Central memory CD4-positive, alpha-beta T cell (primary cell): ENCODE results near the gene KCNIP4.

ENCODE experiments used
- DNase-seq: peaks from one replicate; pipeline ENCODE4 v3.0.0; 2022

Gene KCNIP4

GRCh38 chr4:21680326-21680898 is 268.2 kb downstream of the KCNIP4 start:
- no peak for DNase-seq

GRCh38 chr4:21678711-21679110 is 269.9 kb downstream of the KCNIP4 start:
- no peak for DNase-seq

- DNase-seq, result no peak
These were observed 271.4 kb downstream of the KCNIP4 start for GRCh38 chr4:21677173-21677572.

- no peak for DNase-seq
These were observed 284.2 kb downstream of the KCNIP4 start for GRCh38 chr4:21664355-21664754.

GRCh38 chr4:21656832-21657231 is 291.7 kb downstream of the KCNIP4 start:
- DNase-seq, result no peak

GRCh38 chr4:21655031-21655430 is 293.5 kb downstream of the KCNIP4 start:
- DNase-seq, result no peak

- DNase-seq, result no peak
These were observed 295.9 kb downstream of the KCNIP4 start for GRCh38 chr4:21652508-21653231.

- DNase-seq, result no peak
These were observed 299.0 kb downstream of the KCNIP4 start for GRCh38 chr4:21649391-21650090.

- DNase-seq, result no peak
These were observed 302.8 kb downstream of the KCNIP4 start for GRCh38 chr4:21645776-21646175.

- no peak for DNase-seq
These were observed 306.9 kb downstream of the KCNIP4 start for GRCh38 chr4:21641696-21642095.

- no peak for DNase-seq
These were observed 310.3 kb downstream of the KCNIP4 start for GRCh38 chr4:21638171-21638725.

- DNase-seq, result no peak
These were observed 319.5 kb downstream of the KCNIP4 start for GRCh38 chr4:21628916-21629610.

GRCh38 chr4:21628116-21628670 is 320.4 kb downstream of the KCNIP4 start:
- DNase-seq, result no peak

GRCh38 chr4:21625447-21625846 is 323.1 kb downstream of the KCNIP4 start:
- no peak for DNase-seq

GRCh38 chr4:21605006-21605405 is 343.6 kb downstream of the KCNIP4 start:
- no peak for DNase-seq

- DNase-seq, result no peak
These were observed 352.1 kb downstream of the KCNIP4 start for GRCh38 chr4:21596521-21596920.

- DNase-seq, result no peak
These were observed 354.9 kb downstream of the KCNIP4 start for GRCh38 chr4:21593671-21594001.

GRCh38 chr4:21592970-21593670 is 355.5 kb downstream of the KCNIP4 start:
- no peak for DNase-seq

- no peak for DNase-seq
These were observed 371.5 kb downstream of the KCNIP4 start for GRCh38 chr4:21577056-21577455.

GRCh38 chr4:21571100-21571499 is 377.5 kb downstream of the KCNIP4 start:
- no peak for DNase-seq

- DNase-seq, result no peak
These were observed 378.9 kb downstream of the KCNIP4 start for GRCh38 chr4:21569638-21570037.

GRCh38 chr4:21555083-21555482 is 393.5 kb downstream of the KCNIP4 start:
- DNase-seq, result no peak
